GM12873 (cell line): ENCODE results near the gene FOXK1.

Experiments
- CTCF ChIP-seq: IDR thresholded peaks from 2 replicates; pipeline ENCODE4 v1.5.1; 2012; ENCODE audit warnings: low read depth, mild to moderate bottlenecking, moderate library complexity, low read length, control low read depth; ENCODE audit not compliant: insufficient read depth; ENCODE audit errors: missing control alignments

Gene FOXK1

GRCh38 chr7:4687956-4688355, 5.9 kb downstream of the FOXK1 start:
- TF ChIP-seq CTCF, result no peak

- no peak for TF ChIP-seq CTCF
Measured at GRCh38 chr7:4689151-4689550, 7.1 kb downstream of the FOXK1 start.

- TF ChIP-seq CTCF, result no peak
Measured at GRCh38 chr7:4689668-4690067, 7.6 kb downstream of the FOXK1 start.

- TF ChIP-seq CTCF, result no peak
Measured at GRCh38 chr7:4690953-4691856, 9.1 kb downstream of the FOXK1 start.

- no peak for TF ChIP-seq CTCF
Measured at GRCh38 chr7:4692055-4692454, 10.0 kb downstream of the FOXK1 start.

GRCh38 chr7:4693152-4693551, 11.1 kb downstream of the FOXK1 start:
- no peak for TF ChIP-seq CTCF

- no peak for TF ChIP-seq CTCF
Measured at GRCh38 chr7:4693749-4694148, 11.7 kb downstream of the FOXK1 start.
